GM21360 (cell line): ENCODE data around the gene RETSAT.
"Not testable (repeated sequence)": the region's sequence is repeated elsewhere in the genome, so short reads cannot be mapped to it uniquely, and the experiment has no call there.

Source experiments
- ATAC-seq: cut with Tn5 transposase; IDR thresholded peaks from one replicate; pipeline ENCODE4 v1.9.1; 2021; ENCODE audit warnings: mild to moderate bottlenecking, moderate library complexity; ENCODE audit not compliant: unreplicated experiment

The RETSAT gene

DNA sequence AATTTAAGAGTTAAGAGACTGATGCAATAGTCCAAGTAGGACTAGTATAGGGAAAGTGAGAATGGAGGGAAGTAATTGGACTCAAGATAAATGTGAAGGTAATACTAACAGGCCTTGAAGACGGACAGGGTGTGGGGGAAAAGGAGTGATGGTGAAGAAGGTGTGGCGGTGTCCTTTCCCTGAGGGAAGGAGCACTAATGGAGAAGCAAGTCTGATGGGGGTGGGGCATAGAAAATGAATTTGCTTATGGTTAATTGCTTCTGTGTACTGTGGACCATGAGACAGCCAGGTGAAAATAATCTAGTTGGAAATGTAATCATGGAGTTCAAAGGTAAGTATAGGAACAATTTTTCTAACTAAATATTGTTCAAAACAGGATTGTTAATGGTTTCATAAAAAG lies 19.4 kb downstream of the RETSAT start:
- no peak for ATAC-seq

GRCh38 chr2:85333877-85334276 lies 20.5 kb downstream of the RETSAT start:
- ATAC-seq, result not testable (repeated sequence)

GRCh38 chr2:85330839-85331636 lies 23.3 kb downstream of the RETSAT start:
- ATAC-seq, result no peak

- not testable (repeated sequence) for ATAC-seq
Observed at GRCh38 chr2:85329701-85330100, 24.6 kb downstream of the RETSAT start.

GRCh38 chr2:85329181-85329651 lies 25.1 kb downstream of the RETSAT start:
- no peak for ATAC-seq

DNA sequence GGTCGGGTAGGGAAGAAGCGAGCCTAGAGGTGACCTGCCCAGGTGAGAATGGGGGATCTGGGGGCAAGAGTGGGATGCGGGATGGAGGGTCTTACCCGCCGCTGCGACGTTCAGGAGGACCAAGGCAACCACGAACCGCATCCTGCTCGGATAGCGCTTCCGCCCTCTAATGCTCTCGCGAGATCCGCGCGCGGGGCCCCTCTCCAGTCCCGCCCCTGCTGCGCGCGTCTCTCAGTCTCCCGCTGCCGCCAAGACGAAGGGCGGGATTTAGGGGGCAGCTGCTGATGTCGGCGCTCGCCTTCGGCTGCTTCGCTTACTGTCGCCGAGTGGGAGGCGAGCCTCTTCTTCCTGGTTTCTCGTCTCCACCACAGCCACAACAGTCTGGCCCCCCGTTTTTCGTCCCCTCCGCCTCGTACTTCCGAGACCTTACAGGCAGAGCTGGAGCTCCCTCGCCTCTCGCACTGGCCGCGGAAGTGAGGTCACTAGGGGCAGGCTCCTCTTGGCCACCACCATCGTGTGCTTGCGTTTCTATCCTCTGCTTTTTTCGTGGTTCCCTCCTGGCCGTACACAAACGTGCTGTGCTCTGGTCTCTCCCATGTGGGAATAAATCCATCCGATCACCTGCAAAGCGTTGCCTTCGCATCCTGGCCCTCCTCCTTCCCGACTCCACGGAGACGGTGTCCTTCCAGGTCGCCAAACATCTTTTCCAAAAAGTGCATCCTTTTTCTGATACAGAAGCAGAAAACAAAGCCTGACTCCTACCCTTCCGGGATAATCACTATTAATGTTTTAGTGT lies 26.3 kb downstream of the RETSAT start, which contains the start of gene TGOLN2:
TSS of gene TGOLN2 (minus strand) at position 168 of the 796 bp plus-strand sequence. CDS start at position 141, 27 bp downstream.
- ATAC-seq, result peak; percentile 83

DNA sequence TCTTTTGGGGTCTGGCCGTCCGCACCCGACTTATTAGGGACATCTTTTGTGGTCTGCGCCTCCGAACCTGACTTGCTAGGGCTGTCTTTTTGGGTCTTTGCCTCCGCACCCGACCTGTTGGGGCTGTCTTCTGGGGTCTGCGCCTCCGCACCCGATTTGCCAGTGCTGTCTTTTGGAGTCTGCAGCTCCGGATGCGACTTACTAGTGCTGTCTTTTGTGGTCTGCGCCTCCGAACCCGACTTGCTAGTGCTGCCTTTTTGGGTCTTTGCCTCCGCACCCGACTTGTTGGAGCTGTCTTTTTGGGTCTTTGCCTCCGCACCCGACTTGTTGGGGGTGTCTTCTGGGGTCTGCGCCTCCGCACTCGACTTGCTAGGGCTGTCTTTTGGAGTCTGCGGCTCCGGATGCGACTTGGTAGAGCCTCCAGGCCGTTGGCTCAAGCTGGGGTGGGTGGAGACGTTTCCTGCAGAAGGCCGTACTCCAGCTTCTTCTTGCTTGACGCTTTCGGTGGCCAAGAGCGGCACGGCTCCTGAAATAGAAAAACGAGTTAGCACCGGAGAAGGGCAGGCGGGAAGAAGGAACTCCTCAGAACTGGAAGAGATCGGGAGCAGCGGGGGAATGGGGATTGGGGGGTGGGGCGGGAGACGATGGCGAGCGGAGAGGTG lies 27.0 kb downstream of the RETSAT start:
- no peak for ATAC-seq

DNA sequence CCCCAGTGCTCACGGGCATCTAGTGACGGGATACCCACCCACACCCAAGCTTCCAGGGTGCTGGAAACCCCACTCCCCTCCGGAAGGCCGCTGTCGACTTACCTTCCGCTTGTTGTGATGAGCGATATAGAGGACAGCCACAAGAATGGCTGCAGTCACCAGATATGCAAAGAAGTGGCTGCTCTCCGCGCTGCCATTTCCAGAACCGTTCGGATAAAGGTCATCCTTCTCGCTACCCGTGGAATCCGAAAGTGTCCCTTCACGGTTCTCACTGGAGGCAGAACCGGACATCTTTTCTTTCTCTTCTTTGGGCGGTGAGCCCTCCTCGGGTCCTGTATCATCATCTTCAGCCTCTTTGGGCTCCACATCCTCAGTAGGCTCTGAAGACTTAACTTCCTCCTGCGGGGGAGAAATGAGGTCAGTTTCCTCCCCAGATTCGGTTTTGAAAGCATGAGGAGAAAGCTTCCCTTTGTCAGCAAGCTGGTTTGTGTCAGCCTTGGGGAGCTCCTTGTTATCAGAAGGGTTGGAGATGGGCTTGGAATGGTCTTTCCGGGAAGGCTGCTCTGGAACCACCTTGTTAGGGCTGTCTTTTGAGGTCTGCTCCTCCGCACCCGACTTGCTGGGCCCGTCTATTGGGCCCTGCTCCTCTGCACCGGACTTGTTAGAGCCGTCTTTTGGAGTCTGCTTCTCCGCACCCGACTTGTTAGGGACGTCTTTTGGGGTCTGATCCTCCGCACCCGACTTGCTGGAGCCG lies 27.7 kb downstream of the RETSAT start:
- peak; percentile 28 for ATAC-seq

- no peak for ATAC-seq
Observed at GRCh38 chr2:85325466-85325811, 28.9 kb downstream of the RETSAT start.

DNA sequence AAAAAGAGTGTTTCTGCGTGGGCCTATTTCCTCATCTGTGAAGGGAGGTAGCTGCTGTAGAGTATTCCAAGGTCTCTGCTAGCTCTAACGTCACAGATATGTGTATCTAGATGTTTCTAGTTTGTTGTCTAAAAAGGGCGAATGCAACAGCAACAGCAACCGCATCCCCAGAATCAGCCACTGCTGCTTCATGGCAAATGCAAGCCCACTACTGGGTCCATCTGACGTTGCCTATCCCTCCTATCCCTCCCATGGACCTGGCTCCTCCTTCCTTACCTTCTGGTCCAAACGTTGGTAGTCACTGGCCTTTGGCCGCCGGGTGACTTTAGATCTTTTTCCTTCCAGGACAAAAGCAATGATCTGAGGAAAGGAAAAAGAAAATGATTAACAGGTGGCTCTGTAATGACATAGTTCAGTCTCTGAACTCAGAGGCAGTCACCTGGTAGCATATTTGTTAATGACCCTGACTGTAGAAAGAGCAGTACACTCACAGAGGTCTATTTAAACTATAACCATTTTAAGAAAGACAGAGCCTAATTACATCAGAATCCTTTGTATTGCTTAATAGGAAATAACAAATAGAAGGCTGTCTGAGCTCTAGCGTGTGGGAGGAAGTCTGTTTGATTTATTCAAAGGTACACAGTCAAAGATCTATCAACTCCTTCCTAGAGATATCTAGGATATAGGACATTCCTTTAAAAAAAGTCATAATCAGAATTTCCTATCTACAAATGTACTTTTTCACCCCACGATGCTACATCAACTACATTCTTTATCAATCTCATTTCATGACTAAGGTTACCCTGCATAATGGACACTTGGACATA lies 29.5 kb downstream of the RETSAT start:
- no peak for ATAC-seq

DNA sequence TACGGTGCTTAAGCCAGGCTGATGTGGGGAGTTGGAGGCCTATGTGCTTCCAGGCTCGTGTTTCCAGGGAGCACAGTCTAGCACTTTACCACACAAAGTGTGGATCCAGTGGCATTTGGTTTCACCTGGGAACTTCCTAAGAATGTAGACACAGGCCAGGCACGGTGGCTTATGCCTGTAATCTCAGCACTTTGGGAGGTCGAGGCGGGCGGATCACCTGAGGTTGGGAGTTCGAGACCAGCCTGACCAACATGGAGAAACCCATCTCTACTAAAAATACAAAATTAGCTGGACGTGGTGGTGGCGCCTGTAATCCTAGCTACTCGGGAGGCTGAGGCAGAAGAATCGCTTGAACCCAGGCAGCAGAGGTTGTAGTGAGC lies 30.4 kb downstream of the RETSAT start:
- not testable (repeated sequence) for ATAC-seq

DNA sequence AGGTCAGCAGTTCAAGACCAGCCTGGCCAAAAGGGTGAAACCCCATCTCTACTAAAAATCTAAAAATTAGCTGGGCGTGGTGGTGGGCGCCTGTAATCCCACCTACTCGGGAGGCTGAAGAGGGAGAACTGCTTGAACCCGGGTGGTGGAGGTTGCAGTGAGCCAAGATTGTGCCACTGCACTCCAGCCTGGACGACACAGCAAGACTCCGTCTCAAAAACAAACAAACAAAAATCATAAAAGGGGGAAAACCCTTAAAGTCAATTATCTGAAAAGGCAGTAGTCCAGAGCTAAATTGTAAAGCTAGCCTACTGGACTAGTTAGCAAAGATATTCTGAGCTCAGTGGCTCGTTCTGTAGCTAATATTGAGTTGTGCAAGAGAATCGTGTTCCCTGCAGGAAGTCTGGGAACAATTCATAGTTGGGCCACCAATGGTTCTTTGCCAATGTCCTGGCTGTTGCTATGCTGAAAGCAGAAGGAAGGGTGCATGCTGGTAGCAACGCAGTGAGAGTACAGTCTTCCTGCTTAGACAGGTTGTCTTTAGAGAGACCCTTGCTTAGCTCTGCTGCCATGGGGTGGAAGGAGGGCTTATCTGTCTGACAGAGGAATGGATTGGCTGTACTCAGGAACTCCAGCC lies 30.9 kb downstream of the RETSAT start:
- ATAC-seq, result no peak

DNA sequence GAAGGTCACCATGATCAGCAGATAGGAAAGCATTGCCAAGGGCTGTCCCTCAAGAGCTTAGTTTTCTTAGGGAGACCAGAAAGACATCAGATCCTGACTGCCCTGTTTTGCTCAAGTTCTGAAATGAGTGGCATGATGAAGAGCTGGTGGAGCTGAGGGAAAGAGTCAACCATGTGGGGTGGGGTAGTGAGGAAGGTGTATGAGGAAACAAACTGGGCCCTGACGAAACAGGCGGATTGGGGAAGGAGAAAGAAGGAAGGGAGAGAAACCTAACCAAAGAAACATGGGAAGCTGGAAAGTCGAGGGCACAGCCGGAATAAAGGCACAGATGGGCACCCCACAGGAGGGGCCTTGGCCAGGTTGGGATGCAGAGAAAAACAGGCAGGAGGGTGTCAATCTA lies 34.5 kb downstream of the RETSAT start:
- ATAC-seq, result no peak

DNA sequence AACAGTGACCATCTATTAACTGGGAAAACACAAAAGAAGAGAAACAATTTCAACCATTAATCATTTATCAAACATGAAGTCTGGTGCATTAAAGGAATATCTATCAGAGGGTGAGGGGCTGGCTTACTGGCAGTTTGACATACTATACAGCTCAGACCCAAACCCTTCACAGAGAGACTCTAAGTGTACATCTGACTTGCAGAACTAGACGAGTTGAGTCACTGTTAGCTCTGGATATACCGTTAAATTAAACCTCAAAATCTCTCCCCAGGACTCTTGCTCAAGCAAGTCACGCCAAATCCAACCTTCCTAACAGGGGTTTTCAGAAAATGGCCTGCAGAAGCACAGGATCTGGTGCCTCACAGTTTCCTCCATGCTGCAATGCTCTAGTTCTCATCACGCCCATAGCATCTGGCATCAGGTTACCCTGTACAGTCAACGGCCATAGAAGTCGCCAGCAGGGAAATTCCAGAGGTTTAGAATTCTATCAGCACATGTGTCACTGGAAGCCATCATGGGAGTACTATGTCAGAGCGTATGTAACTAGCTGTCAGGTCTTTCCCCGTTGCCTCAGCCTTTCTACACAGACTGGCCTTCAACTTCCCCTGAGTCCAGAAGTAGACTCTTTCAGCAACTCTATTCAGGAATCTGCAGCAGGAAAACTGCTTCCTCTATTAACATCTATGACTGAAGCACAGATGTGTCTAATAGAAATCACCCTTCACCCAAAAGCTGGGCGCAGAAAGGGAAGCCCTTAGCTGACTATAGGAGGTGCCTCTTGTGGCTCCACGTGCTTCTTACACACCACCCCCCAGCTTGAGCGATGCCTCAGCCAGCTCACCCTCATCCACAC lies 35.9 kb downstream of the RETSAT start:
- ATAC-seq, result no peak

DNA sequence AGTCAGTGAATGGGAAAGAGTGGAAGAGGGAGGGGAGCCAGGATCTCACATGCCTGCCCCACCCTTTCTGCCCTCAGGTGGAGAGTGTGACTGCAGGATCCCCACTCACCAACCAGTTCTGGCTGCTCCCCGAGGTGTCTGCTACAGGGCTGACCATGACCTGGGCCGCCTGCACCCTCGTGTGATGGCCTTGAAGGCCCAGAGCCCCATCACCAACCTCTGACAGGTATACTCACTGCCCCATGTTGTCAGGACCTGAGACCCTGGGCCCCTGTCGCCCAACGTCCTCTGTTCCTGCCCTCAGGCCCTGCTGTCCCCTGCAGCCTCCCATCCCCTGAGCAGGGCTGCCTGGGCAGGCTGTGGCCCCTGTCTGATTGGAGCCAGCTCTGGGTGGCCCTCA lies 38.4 kb downstream of the RETSAT start:
- ATAC-seq, result not testable (repeated sequence)

- ATAC-seq, result no peak
Observed at GRCh38 chr2:85314884-85315242, 39.5 kb downstream of the RETSAT start.

- no peak for ATAC-seq
Observed at GRCh38 chr2:85312404-85312803, 41.9 kb downstream of the RETSAT start.

- ATAC-seq, result no peak
Observed at GRCh38 chr2:85310330-85310729, 44.0 kb downstream of the RETSAT start.
